SW 1271 (cell line): ENCODE data around the gene GNA12.

ENCODE experiments used
- DNase-seq, 2 experiments: peaks; one replicate each; lab custom pipeline; 2025; lab: John Stamatoyannopoulos, UW

GNA12 gene

GRCh38 chr7:2777898-2778535, 66.1 kb downstream of the GNA12 start:
- DNase-seq: no peak

GRCh38 chr7:2776401-2776800, 67.7 kb downstream of the GNA12 start:
- no peak for DNase-seq

GRCh38 chr7:2775785-2776184, 68.3 kb downstream of the GNA12 start:
- no peak for DNase-seq

- no peak for DNase-seq
These were observed 68.7 kb downstream of the GNA12 start for GRCh38 chr7:2775376-2775775.

- DNase-seq: no peak
These were observed 69.2 kb downstream of the GNA12 start for GRCh38 chr7:2774935-2775334.

GRCh38 chr7:2774280-2774679, 69.8 kb downstream of the GNA12 start:
- no peak for DNase-seq

GRCh38 chr7:2773608-2774007, 70.5 kb downstream of the GNA12 start:
- no peak for DNase-seq

GRCh38 chr7:2771274-2771731, 72.8 kb downstream of the GNA12 start:
- DNase-seq: no peak

- DNase-seq: no peak
These were observed 79.5 kb downstream of the GNA12 start for GRCh38 chr7:2764621-2765020.

GRCh38 chr7:2763597-2763996, 80.5 kb downstream of the GNA12 start:
- DNase-seq: no peak

- DNase-seq: no peak
These were observed 82.2 kb downstream of the GNA12 start for GRCh38 chr7:2761801-2762497.

GRCh38 chr7:2761131-2761624, 82.9 kb downstream of the GNA12 start:
- DNase-seq: no peak

GRCh38 chr7:2760098-2760889, 83.8 kb downstream of the GNA12 start:
- DNase-seq: peak in 1 of 2 experiments; percentile 75

- no peak for DNase-seq
These were observed 84.4 kb downstream of the GNA12 start for GRCh38 chr7:2759736-2760097.

GRCh38 chr7:2758673-2759616, 85.2 kb downstream of the GNA12 start:
- DNase-seq: no peak

GRCh38 chr7:2757904-2758672, 86.0 kb downstream of the GNA12 start:
- peak; percentile 73 to 99 for DNase-seq

GRCh38 chr7:2757361-2757903, 86.7 kb downstream of the GNA12 start:
- DNase-seq: peak in 1 of 2 experiments; percentile 81

- DNase-seq: no peak
These were observed 88.6 kb downstream of the GNA12 start for GRCh38 chr7:2755531-2755930.

GRCh38 chr7:2754912-2755311, 89.2 kb downstream of the GNA12 start:
- DNase-seq: no peak

- no peak for DNase-seq
These were observed 90.0 kb downstream of the GNA12 start for GRCh38 chr7:2754086-2754485.

- DNase-seq: no peak
These were observed 91.0 kb downstream of the GNA12 start for GRCh38 chr7:2753148-2753547.
